ENCODE measurements around the gene CLHC1. TPM values are rescaled to one million over a fixed set of nuclear protein-coding genes. Genes with fewer than 3 reads are reported as not detected.

The CLHC1 gene
- total RNA-seq, 1 experiment from 2014 or later: 11.1 TPM

GRCh38 chr2:55175254-55176093 lies 56.6 kb downstream of the CLHC1 start:
- no peak overlapping the region for H3K9ac ChIP-seq (ENCODE audit: low read length)
- intact Hi-C loops (cut with micrococcal nuclease): loop anchor here (1.0 to 10.0 kb wide), 7 partner anchors 160 to 1071 kb away; partner anchors contain the start of gene EML6
- BruUV-seq (replicated peaks): no TSS peak
- TF ChIP-seq YY1 (IDR thresholded peaks at IDR 0.05; ENCODE audit: extremely low read depth, insufficient replicate concordance, low read depth, low read length) (no peak), POLR2A (IDR thresholded peaks at IDR 0.05; ENCODE audit: borderline replicate concordance, extremely low read depth, insufficient read depth, insufficient read length) (no peak), SP1 (IDR thresholded peaks at IDR 0.05; ENCODE audit: low read depth) (no peak), RAD21 (IDR thresholded peaks at IDR 0.05; ENCODE audit: low read depth) (peak; percentile 90), CTCF (IDR thresholded peaks at IDR 0.05 in 2 of 3, conservative IDR thresholded peaks at IDR 0.05 in 1 of 3; ENCODE audit: borderline replicate concordance in 1 of 3, insufficient read depth in 1 of 3, low read depth in 2 of 3, low read length in 2 of 3) (peak; percentile 34 to 69 (median 66); a peak in 4 of 6 replicates), MAX (IDR thresholded peaks at IDR 0.05) (0 out of 2 replicates have a peak, but pooled peaks have one; percentile 20), REST (IDR thresholded peaks at IDR 0.05; ENCODE audit: low read depth) (no peak), ZFX (IDR thresholded peaks at IDR 0.05) (no peak), POLR2AphosphoS5 (IDR thresholded peaks at IDR 0.05; ENCODE audit: low read depth, low read length) (no peak), FOSL1 (IDR thresholded peaks at IDR 0.05; ENCODE audit: low read depth) (0 out of 2 replicates have a peak, but pooled peaks have one; percentile 11), JUND (IDR thresholded peaks at IDR 0.05) (no peak), SIN3A (IDR thresholded peaks at IDR 0.05; ENCODE audit: low read depth) (no peak), ELF1 (IDR thresholded peaks at IDR 0.05; ENCODE audit: borderline replicate concordance, low read depth) (no peak), TCF7L2 (IDR thresholded peaks at IDR 0.05; ENCODE audit: borderline replicate concordance, extremely low read depth, insufficient read depth, insufficient read length) (no peak)
- TF ChIP-seq, protein P1, sequence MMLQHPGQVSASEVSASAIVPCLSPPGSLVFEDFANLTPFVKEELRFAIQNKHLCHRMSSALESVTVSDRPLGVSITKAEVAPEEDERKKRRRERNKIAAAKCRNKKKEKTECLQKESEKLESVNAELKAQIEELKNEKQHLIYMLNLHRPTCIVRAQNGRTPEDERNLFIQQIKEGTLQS (IDR thresholded peaks at IDR 0.05): no peak
- no peaks in the 10 kb centered on the region for H3K9me2 ChIP-seq (ENCODE audit: insufficient read depth)
- CTCF ChIA-PET: interaction anchor here (0.8 to 3.9 kb wide), 5 partner anchors 125 to 1069 kb away, joined by 3 to 46 read pairs (median 3); partner anchors contain the start of gene RTN4
- no peak overlapping the region for H3K4me3 ChIP-seq (replicated peaks in 1 of 2; ENCODE audit: low read depth in 1 of 2, low read length in 2 of 2)
- H3K36me3 ChIP-seq (ENCODE audit: control insufficient read depth in 1 of 2, insufficient read depth in 2 of 2, low read length in 2 of 2): no peaks in the 10 kb centered on the region
- H4K20me1 ChIP-seq (ENCODE audit: insufficient read depth): no peaks in the 10 kb centered on the region
- POLR2A ChIA-PET: interaction anchor here (0.8 to 0.9 kb wide), 2 partner anchors 124 to 125 kb away, joined by 3 read pairs; partner anchors contain the start of gene RTN4
- peak; percentile 37 for DNase-seq (ENCODE audit: low read depth, low spot score)
- ATAC-seq: peak; percentile 81
- H3K4me2 ChIP-seq (ENCODE audit: low read length): no peak overlapping the region
- RAD21 ChIA-PET (ENCODE audit: low non-redundant PET in 1 of 2, low total read pairs in 2 of 2, uncharacterized antibody in 2 of 2, unreplicated experiment in 2 of 2): interaction anchor here (1.2 to 1.9 kb wide), 2 partner anchors 276 kb away, joined by 4 to 5 read pairs; no protein-coding TSS in a partner anchor
- no peaks in the 10 kb centered on the region; a peak in 1 of 4 replicates for H3K4me1 ChIP-seq (ENCODE audit: control insufficient read depth in 1 of 2, insufficient read depth in 2 of 2, low read length in 2 of 2)
- H3K27ac ChIP-seq (ENCODE audit: low read depth, low read length): no peak overlapping the region
- H3K27me3 ChIP-seq (ENCODE audit: insufficient read depth, low read length): no peaks in the 10 kb centered on the region
- H3K9me3 ChIP-seq (ENCODE audit: control insufficient read depth in 1 of 2, insufficient read depth in 1 of 2, low read depth in 1 of 2, low read length in 2 of 2): no peaks in the 10 kb centered on the region
- no peak overlapping the region for H2AFZ ChIP-seq (ENCODE audit: low read depth, low read length, poor library complexity, severe bottlenecking)
- no peaks in the 10 kb centered on the region for H3K79me2 ChIP-seq (ENCODE audit: insufficient read depth, low read length)

Measured in HCT116 (cell line).